PC-3 (cell line): ENCODE measurements around the gene TEAD1.

Source experiments
- EZH2 ChIP-seq: fragments of 300-600 bp; sonication (generic); IDR thresholded peaks from one replicate; pipeline ENCODE4 v1.6.1; 2017; ENCODE audit warnings: antibody characterized with exemption, mild to moderate bottlenecking, low read length; ENCODE audit not compliant: unreplicated experiment
- TF ChIP-seq, protein P1 (sequence below): fragments of 300-600 bp; sonication (generic); conservative IDR thresholded peaks from 2 replicates; pipeline ENCODE4 v1.5.1; 2017; ENCODE audit warnings: antibody characterized with exemption, low read depth, mild to moderate bottlenecking, low read length

DNA sequence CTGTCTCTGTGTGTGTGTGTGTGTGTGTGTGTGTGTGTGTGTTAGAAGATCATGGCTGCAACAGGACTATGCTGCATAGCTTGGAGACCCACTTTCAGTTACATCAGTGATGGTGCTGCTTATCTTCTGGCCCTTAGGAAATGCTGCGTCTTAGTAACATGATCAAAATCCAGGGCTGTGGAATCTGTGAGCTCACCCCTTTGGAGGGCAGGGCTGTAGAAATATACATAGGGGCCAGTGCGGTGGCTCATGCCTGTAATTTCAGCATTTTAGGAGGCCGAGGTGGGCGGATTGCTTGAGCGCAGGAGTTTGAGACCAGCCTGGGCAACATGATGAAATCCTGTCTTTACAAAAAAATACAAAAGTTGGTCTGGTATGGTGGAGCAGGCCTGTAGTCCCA is 183.4 kb downstream of the TEAD1 start:
- TF ChIP-seq, protein P1, sequence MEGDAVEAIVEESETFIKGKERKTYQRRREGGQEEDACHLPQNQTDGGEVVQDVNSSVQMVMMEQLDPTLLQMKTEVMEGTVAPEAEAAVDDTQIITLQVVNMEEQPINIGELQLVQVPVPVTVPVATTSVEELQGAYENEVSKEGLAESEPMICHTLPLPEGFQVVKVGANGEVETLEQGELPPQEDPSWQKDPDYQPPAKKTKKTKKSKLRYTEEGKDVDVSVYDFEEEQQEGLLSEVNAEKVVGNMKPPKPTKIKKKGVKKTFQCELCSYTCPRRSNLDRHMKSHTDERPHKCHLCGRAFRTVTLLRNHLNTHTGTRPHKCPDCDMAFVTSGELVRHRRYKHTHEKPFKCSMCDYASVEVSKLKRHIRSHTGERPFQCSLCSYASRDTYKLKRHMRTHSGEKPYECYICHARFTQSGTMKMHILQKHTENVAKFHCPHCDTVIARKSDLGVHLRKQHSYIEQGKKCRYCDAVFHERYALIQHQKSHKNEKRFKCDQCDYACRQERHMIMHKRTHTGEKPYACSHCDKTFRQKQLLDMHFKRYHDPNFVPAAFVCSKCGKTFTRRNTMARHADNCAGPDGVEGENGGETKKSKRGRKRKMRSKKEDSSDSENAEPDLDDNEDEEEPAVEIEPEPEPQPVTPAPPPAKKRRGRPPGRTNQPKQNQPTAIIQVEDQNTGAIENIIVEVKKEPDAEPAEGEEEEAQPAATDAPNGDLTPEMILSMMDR = no peak
- no peak for TF ChIP-seq EZH2
